ENCODE data around the gene CLTC.

CLTC gene

GRCh38 chr17:59678918-59679317 is 59.2 kb downstream of the CLTC start:
- TF ChIP-seq GATA1 (IDR thresholded peaks at IDR 0.05; ENCODE audit: low read depth, low read length) (no peak), POLR2A (IDR thresholded peaks at IDR 0.05; ENCODE audit: low read length) (no peak)
- no peak for DNase-seq

DNA sequence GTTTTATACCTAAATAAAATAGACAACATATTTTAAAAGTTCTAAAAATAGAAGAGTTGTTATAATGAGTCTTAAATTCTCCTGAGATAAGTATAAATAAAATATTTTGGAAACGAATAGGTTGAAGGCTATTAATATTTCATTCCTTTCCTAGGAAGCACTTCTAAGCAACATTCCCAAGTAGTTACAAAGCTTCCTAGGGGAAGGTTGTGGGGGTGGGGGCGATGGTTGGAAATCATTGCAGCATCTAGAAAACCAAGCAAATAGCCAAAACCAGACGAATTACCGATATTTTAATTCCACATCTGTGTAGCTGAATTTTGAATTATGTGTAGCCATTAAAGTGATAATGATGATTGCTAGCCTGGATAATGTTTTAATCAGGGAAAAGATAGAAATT is 60.6 kb downstream of the CLTC start:
- no peak for DNase-seq
- no peak for TF ChIP-seq POLR2A (IDR thresholded peaks at IDR 0.05; ENCODE audit: low read length)
- no peak for TF ChIP-seq GATA1 (IDR thresholded peaks at IDR 0.05; ENCODE audit: low read depth, low read length)

GRCh38 chr17:59683283-59683682 is 63.6 kb downstream of the CLTC start:
- TF ChIP-seq GATA1 (IDR thresholded peaks at IDR 0.05; ENCODE audit: low read depth, low read length) (no peak), POLR2A (IDR thresholded peaks at IDR 0.05; ENCODE audit: low read length) (no peak)
- DNase-seq = no peak

GRCh38 chr17:59684967-59685366 is 65.3 kb downstream of the CLTC start:
- TF ChIP-seq POLR2A (IDR thresholded peaks at IDR 0.05; ENCODE audit: low read length) (no peak), GATA1 (IDR thresholded peaks at IDR 0.05; ENCODE audit: low read depth, low read length) (peak; percentile 24)
- DNase-seq = peak; percentile 92 to 98

GRCh38 chr17:59688008-59688407 is 68.3 kb downstream of the CLTC start:
- TF ChIP-seq POLR2A (IDR thresholded peaks at IDR 0.05; ENCODE audit: low read length) (no peak), GATA1 (IDR thresholded peaks at IDR 0.05; ENCODE audit: low read depth, low read length) (no peak)
- DNase-seq = peak in 1 of 2 experiments; percentile 51

DNA sequence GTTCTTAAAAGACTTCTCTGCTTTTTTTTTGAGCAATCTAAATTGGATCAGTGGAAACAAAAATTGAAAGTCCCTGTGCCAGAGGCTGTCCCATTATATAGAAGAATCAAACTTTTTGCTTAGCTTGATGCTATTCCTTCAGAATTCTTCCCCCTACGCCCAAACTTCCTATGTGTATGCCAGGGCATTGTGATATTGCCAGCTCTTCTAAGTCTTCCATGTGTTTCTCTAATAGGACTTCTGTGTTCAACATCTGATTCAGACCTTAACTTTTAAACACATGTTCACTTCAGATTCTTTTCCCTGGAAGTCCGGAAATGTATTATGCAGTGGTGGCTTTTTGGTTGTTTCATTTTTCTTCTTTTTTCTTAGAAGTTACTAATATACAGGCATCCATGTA is 68.8 kb downstream of the CLTC start:
- DNase-seq = no peak
- no peak for TF ChIP-seq POLR2A (IDR thresholded peaks at IDR 0.05; ENCODE audit: low read length)
- no peak for TF ChIP-seq GATA1 (IDR thresholded peaks at IDR 0.05; ENCODE audit: low read depth, low read length)

DNA sequence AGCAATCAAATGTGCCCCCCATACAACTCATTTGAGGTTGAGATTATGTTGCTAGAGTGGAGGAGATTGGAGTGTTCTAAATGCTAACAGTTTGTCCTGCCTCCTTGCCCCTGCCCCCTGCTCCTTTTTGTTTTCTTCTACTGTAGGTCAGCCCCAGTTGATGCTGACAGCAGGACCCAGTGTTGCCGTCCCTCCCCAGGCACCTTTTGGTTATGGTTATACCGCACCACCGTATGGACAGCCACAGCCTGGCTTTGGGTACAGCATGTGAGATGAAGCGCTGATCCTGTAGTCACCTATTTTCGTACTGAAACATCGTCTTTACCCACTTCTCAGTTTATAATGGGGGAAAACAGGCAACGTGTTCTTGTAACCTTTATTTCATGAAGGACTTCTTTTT is 73.9 kb downstream of the CLTC start:
- TF ChIP-seq POLR2A (IDR thresholded peaks at IDR 0.05; ENCODE audit: low read length) (no peak), GATA1 (IDR thresholded peaks at IDR 0.05; ENCODE audit: low read depth, low read length) (no peak)

GRCh38 chr17:59694344-59694743 is 74.6 kb downstream of the CLTC start:
- TF ChIP-seq POLR2A (IDR thresholded peaks at IDR 0.05; ENCODE audit: low read length) (no peak), GATA1 (IDR thresholded peaks at IDR 0.05; ENCODE audit: low read depth, low read length) (no peak)
- DNase-seq = no peak

More for the DNA sequence above, 73.9 kb downstream of the CLTC start:
- no peak for DNase-seq

- DNase-seq = peak; percentile 61 to 86
- TF ChIP-seq POLR2A (IDR thresholded peaks at IDR 0.05; ENCODE audit: low read length) (peak; percentile 28), GATA1 (IDR thresholded peaks at IDR 0.05; ENCODE audit: low read depth, low read length) (no peak)
Measured at GRCh38 chr17:59695945-59696681, 76.4 kb downstream of the CLTC start.

DNA sequence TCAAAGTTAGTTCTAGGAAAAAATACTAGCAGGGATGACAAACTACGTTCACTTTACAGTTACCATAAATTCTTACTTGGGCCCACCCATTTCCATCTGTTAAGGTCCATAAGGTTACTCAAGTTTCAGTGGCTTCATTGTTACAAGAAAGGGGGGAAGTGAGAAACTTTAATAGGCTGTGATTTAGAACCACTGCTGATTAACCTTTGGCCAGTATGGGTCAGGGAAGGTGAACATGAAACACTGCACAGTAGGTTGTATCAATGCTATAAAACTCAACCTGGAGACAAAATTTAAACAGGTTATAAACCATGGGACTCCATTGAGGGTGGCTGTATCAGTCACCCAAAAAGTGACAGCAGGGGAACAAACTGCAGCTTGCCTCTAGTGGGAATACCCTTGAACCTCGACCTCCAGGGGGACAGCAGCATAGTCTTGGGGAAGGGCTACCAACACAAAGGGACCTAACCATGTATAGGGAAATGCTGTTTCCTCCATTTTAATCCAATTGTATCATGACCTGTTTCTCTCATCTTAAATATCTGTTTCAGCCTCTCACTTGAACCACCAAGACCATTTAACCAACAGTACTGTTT is 77.1 kb downstream of the CLTC start:
- TF ChIP-seq POLR2A (IDR thresholded peaks at IDR 0.05; ENCODE audit: low read length) (no peak), GATA1 (IDR thresholded peaks at IDR 0.05; ENCODE audit: low read depth, low read length) (no peak)
- DNase-seq = no peak

- no peak for DNase-seq
- TF ChIP-seq POLR2A (IDR thresholded peaks at IDR 0.05; ENCODE audit: low read length) (no peak), GATA1 (IDR thresholded peaks at IDR 0.05; ENCODE audit: low read depth, low read length) (no peak)
Measured at GRCh38 chr17:59698143-59698542, 78.4 kb downstream of the CLTC start.

DNA sequence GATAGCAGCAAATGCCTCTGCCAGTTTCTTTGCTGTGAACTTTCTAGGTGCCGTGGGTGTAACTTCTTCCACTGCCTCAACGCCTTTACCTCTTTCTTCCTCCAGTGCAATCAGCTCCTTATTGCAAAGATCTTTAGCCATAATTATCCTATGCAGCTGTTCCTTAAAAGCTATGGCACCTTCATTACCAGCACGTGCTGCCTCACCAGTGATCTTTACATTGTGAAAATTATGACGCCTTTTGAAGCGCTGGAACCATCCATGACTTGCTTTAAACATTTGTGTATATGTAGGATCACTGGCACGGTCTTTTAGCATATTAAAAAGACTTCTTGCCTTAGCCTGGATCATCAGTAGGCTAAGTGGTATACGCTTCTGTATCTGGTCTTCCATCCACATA is 79.5 kb downstream of the CLTC start:
- no peak for DNase-seq
- TF ChIP-seq GATA1 (IDR thresholded peaks at IDR 0.05; ENCODE audit: low read depth, low read length) (no peak), POLR2A (IDR thresholded peaks at IDR 0.05; ENCODE audit: low read length) (no peak)

DNA sequence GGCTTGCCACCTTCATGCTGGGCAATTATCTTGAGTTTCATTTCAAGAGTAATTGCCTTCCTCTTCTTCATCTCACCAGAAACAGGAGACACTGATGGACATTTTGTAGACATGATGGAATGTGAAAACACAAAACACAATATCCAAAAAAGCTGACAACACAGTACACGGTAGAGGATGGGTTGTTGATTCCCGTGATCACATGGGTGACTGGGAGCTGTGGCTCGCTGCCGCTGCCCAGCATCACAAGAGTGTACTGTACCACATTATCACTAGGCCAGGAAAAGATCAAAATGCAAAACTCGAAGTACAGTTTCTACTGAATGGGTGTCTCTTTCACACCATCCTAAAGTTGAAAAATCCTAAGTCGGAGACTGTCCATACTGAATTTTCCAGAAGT is 80.1 kb downstream of the CLTC start:
- TF ChIP-seq POLR2A (IDR thresholded peaks at IDR 0.05; ENCODE audit: low read length) (no peak), GATA1 (IDR thresholded peaks at IDR 0.05; ENCODE audit: low read depth, low read length) (no peak)
- DNase-seq = no peak

- peak in 1 of 2 experiments; percentile 62 for DNase-seq
- TF ChIP-seq POLR2A (IDR thresholded peaks at IDR 0.05; ENCODE audit: low read length) (no peak), GATA1 (IDR thresholded peaks at IDR 0.05; ENCODE audit: low read depth, low read length) (no peak)
Measured at GRCh38 chr17:59702304-59702703, 82.6 kb downstream of the CLTC start.
